ENCODE data around the gene ZPR1.

ZPR1 gene

DNA sequence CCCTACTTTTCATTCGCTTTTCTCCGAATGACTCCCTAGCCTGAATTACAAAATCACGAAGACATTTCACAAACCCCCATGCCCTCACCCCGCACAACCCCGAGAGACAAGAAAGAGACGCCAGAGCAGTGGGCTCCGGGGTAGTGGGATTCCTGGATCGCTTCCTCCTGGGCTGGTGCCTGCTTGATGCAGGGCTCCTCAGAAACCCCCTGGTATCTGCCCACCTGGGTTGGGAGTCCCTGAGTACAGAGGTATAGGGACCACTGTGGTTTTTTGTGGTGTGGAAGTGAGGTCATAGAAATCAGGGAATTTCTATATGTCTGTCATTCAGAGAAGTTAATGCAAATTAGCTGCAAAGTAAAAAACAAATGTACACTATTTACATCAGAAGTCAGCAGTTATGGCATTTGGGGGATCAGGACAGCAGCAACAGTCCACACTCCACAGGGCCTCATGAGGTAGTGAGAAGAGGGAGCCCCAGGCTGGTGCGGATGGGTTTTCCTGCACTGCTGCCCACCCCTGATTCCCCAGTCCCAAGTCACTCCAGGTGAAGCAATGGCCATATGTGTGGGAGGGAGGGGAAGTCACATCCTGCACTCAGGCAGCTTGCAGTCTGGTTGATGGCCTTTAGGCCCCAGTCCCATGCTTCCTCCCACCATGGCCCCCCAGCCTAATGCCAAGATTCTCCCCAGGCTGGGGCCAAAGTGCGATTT is 54.6 kb downstream of the ZPR1 start (continued):
- TF ChIP-seq ZNF324 (tag by site-specific recombination; IDR thresholded peaks at IDR 0.05) (no peak), ZNF311 (tag by site-specific recombination; IDR thresholded peaks at IDR 0.05; ENCODE audit: borderline replicate concordance) (no peak), ZNF768 (tag by site-specific recombination; IDR thresholded peaks at IDR 0.05) (no peak), ZNF37A (tag by site-specific recombination; IDR thresholded peaks at IDR 0.05) (no peak), ZNF791 (tag by site-specific recombination; IDR thresholded peaks at IDR 0.05) (no peak), ZNF548 (tag by site-specific recombination; IDR thresholded peaks at IDR 0.05) (no peak)

DNA sequence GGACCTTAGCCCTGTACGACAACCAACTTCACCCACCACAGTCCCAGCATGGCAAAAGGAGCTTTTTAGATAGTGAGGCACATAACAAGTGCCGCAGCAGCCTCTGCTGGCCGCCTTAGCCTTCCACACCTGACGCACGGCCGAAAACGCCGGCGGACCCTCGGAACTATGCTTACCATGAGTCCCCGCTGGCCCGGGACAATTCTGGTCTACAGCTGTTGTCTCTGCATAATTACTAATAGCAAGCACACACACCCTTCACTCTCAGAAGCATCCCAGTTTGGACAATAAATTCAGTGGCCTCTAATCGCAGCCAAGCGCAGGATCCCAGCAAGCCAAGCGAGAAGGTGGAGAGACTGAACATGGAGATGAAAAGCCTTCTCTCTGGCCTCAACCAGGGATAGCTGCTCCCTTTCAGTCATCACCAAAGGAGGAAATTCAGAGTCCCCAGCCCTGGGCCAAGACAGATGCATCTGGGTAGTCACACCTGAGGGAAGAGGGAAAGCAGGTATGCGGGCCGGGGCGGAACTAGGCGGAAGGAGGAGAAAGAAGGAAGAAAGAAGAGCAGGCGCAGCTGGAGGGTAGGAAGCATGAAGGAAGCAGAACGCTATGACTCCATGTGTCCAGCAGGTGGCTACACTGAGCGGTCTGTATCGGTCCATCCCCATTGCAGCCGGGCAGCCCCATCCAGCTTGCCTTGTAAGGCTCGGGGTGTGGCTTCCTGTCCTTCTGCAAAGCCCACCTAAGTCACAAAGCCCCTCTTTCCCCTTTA is 55.4 kb downstream of the ZPR1 start:
- no peak overlapping the region for H3K27ac ChIP-seq (ENCODE audit: extremely low read depth, low read depth, low read length)
- H3K9me3 ChIP-seq (ENCODE audit: control insufficient read depth, insufficient read depth, low read depth, low read length), result no peaks in the 10 kb centered on the region
- ChIA-PET POLR2A (interaction anchor here (1.2 to 1.3 kb wide), 2 partner anchors 10 to 11 kb away, joined by 3 read pairs; no protein-coding TSS in a partner anchor), CTCF (interaction anchor here (0.5 to 5.4 kb wide), 28 partner anchors 8 to 868 kb away, joined by 3 to 72 read pairs (median 4); no protein-coding TSS in a partner anchor)
- H3K36me3 ChIP-seq (ENCODE audit: control insufficient read depth in 2 of 2, insufficient read depth in 1 of 2, low read length in 2 of 2), result no peaks in the 10 kb centered on the region
- H3K4me3 ChIP-seq (ENCODE audit: low read depth, low read length), result no peak overlapping the region
- H3K4me1 ChIP-seq (ENCODE audit: control insufficient read depth, insufficient read depth, low read length), result no peaks in the 10 kb centered on the region
- TF ChIP-seq ZNF677 (tag by site-specific recombination; IDR thresholded peaks at IDR 0.05) (no peak), ZFP41 (tag by site-specific recombination; IDR thresholded peaks at IDR 0.05; ENCODE audit: borderline replicate concordance) (no peak), ZNF174 (tag by site-specific recombination; IDR thresholded peaks at IDR 0.05) (no peak), KLF16 (tag by site-specific recombination; IDR thresholded peaks at IDR 0.05) (no peak), ZNF423 (tag by site-specific recombination; IDR thresholded peaks at IDR 0.05) (no peak), EGR2 (tag by site-specific recombination; IDR thresholded peaks at IDR 0.05; ENCODE audit: low read depth) (no peak), ZNF24 (tag by site-specific recombination; IDR thresholded peaks at IDR 0.05) (no peak), TRIM28 (IDR thresholded peaks at IDR 0.05; ENCODE audit: borderline replicate concordance, low read length) (peak; percentile 38; the same call in 1 of the 2 replicates), ZNF311 (tag by site-specific recombination; IDR thresholded peaks at IDR 0.05; ENCODE audit: borderline replicate concordance) (no peak), ZNF426 (tag by site-specific recombination; IDR thresholded peaks at IDR 0.05) (no peak), ZNF654 (tag by site-specific recombination; IDR thresholded peaks at IDR 0.05; ENCODE audit: low read depth) (peak; percentile 54), ZNF112 (tag by site-specific recombination; IDR thresholded peaks at IDR 0.05) (no peak), ZNF521 (tag by site-specific recombination; IDR thresholded peaks at IDR 0.05) (no peak), ZIC2 (tag by site-specific recombination; IDR thresholded peaks at IDR 0.05) (no peak), ZNF707 (tag by site-specific recombination; IDR thresholded peaks at IDR 0.05) (no peak), KLF10 (tag by site-specific recombination; IDR thresholded peaks at IDR 0.05) (no peak)
- TF ChIP-seq, protein P1, sequence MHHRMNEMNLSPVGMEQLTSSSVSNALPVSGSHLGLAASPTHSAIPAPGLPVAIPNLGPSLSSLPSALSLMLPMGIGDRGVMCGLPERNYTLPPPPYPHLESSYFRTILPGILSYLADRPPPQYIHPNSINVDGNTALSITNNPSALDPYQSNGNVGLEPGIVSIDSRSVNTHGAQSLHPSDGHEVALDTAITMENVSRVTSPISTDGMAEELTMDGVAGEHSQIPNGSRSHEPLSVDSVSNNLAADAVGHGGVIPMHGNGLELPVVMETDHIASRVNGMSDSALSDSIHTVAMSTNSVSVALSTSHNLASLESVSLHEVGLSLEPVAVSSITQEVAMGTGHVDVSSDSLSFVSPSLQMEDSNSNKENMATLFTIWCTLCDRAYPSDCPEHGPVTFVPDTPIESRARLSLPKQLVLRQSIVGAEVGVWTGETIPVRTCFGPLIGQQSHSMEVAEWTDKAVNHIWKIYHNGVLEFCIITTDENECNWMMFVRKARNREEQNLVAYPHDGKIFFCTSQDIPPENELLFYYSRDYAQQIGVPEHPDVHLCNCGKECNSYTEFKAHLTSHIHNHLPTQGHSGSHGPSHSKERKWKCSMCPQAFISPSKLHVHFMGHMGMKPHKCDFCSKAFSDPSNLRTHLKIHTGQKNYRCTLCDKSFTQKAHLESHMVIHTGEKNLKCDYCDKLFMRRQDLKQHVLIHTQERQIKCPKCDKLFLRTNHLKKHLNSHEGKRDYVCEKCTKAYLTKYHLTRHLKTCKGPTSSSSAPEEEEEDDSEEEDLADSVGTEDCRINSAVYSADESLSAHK (tag by site-specific recombination; IDR thresholded peaks at IDR 0.05), result no peak
- TF ChIP-seq, protein P2, sequence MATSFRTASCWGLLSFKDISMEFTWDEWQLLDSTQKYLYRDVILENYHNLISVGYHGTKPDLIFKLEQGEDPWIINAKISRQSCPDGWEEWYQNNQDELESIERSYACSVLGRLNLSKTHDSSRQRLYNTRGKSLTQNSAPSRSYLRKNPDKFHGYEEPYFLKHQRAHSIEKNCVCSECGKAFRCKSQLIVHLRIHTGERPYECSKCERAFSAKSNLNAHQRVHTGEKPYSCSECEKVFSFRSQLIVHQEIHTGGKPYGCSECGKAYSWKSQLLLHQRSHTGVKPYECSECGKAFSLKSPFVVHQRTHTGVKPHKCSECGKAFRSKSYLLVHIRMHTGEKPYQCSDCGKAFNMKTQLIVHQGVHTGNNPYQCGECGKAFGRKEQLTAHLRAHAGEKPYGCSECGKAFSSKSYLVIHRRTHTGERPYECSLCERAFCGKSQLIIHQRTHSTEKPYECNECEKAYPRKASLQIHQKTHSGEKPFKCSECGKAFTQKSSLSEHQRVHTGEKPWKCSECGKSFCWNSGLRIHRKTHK (tag by site-specific recombination; IDR thresholded peaks at IDR 0.05), result no peak
- TF ChIP-seq, protein P3, sequence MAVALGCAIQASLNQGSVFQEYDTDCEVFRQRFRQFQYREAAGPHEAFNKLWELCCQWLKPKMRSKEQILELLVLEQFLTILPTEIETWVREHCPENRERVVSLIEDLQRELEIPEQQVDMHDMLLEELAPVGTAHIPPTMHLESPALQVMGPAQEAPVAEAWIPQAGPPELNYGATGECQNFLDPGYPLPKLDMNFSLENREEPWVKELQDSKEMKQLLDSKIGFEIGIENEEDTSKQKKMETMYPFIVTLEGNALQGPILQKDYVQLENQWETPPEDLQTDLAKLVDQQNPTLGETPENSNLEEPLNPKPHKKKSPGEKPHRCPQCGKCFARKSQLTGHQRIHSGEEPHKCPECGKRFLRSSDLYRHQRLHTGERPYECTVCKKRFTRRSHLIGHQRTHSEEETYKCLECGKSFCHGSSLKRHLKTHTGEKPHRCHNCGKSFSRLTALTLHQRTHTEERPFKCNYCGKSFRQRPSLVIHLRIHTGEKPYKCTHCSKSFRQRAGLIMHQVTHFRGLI (tag by site-specific recombination; IDR thresholded peaks at IDR 0.05), result no peak
- TF ChIP-seq, protein P4, sequence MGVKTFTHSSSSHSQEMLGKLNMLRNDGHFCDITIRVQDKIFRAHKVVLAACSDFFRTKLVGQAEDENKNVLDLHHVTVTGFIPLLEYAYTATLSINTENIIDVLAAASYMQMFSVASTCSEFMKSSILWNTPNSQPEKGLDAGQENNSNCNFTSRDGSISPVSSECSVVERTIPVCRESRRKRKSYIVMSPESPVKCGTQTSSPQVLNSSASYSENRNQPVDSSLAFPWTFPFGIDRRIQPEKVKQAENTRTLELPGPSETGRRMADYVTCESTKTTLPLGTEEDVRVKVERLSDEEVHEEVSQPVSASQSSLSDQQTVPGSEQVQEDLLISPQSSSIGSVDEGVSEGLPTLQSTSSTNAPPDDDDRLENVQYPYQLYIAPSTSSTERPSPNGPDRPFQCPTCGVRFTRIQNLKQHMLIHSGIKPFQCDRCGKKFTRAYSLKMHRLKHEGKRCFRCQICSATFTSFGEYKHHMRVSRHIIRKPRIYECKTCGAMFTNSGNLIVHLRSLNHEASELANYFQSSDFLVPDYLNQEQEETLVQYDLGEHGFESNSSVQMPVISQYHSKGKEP (tag by site-specific recombination; IDR thresholded peaks at IDR 0.05), result no peak
